ENCODE measurements around the gene TOP2A.

The TOP2A gene

GRCh38 chr17:40453881-40454612 is 36.4 kb upstream of the TOP2A start:
- peak; percentile 22 for DNase-seq

- DNase-seq = peak; percentile 31
These were observed 35.3 kb upstream of the TOP2A start for GRCh38 chr17:40452921-40453378.

GRCh38 chr17:40452216-40452787 is 34.6 kb upstream of the TOP2A start:
- DNase-seq = peak; percentile 77

GRCh38 chr17:40451420-40451819 is 33.7 kb upstream of the TOP2A start:
- peak; percentile 90 for DNase-seq

- no peak for DNase-seq
These were observed 32.5 kb upstream of the TOP2A start for GRCh38 chr17:40450175-40450574.

GRCh38 chr17:40448639-40449261 is 31.1 kb upstream of the TOP2A start:
- DNase-seq = no peak

GRCh38 chr17:40448213-40448638 is 30.5 kb upstream of the TOP2A start:
- peak; percentile 20 for DNase-seq

GRCh38 chr17:40447806-40448205 is 30.1 kb upstream of the TOP2A start:
- no peak for DNase-seq

- peak; percentile 58 for DNase-seq
These were observed 29.5 kb upstream of the TOP2A start for GRCh38 chr17:40447148-40447644.

- peak; percentile 18 for DNase-seq
These were observed 28.2 kb upstream of the TOP2A start for GRCh38 chr17:40445751-40446468.

GRCh38 chr17:40443988-40444899 is 26.5 kb upstream of the TOP2A start:
- peak; percentile 39 for DNase-seq

GRCh38 chr17:40443196-40443987 is 25.7 kb upstream of the TOP2A start, which contains the start of gene IGFBP4:
Gene IGFBP4, plus strand, starts transcription at chr17:40443450. Its CDS starts 286 bp downstream, at chr17:40443736.
- DNase-seq = peak; percentile 88

GRCh38 chr17:40442392-40443195 is 24.9 kb upstream of the TOP2A start:
- peak; percentile 42 for DNase-seq

- DNase-seq = peak; percentile 15
These were observed 22.5 kb upstream of the TOP2A start for GRCh38 chr17:40440166-40440565.

GRCh38 chr17:40437095-40437732 is 19.5 kb upstream of the TOP2A start:
- peak; percentile 21 for DNase-seq

GRCh38 chr17:40436636-40437035 is 18.9 kb upstream of the TOP2A start:
- no peak for DNase-seq

GRCh38 chr17:40433551-40434415 is 16.1 kb upstream of the TOP2A start:
- DNase-seq = no peak

GRCh38 chr17:40432864-40433528 is 15.3 kb upstream of the TOP2A start:
- peak; percentile 72 for DNase-seq

Measured in left hindlimb (tissue), 1 donor.